NCI-H1048 (cell line): ENCODE results near the gene PNKD.
"Not testable (repeated sequence)": the region's sequence is repeated elsewhere in the genome, so short reads cannot be mapped to it uniquely, and the experiment has no call there.

Experiments
- DNase-seq: peaks from one replicate; lab custom pipeline; 2025; lab: John Stamatoyannopoulos, UW

The PNKD gene

DNA sequence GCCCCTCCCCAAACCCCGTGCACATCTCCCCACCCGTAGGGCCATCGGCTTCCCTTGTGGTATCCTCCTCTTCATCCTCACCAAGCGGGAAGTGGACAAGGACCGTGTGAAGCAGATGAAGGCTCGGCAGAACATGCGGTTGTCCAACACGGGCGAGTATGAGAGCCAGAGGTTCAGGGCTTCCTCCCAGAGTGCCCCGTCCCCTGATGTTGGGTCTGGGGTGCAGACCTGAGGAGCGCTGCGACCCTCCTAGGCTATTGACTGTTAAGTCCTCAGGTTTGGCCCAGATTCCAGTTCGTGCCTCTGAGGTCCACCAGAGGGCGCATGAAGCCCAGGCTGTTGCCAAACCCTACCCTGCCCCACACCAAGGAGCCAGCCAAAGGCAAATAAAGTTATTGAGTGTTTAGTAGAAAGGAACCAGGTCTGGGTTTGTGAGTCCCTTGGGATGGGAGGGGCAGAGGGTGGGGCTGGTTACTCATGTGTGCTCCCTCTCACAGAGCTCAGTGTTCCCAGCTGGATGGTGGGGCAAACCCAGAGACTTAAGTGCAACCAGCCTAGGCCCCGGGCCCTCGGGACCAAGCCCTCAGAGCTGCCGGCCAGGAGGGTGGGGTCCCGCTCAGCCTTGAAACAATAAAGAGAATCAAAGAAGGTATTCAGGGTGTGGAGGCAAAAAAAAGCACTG, 2.4 kb downstream of the PNKD start:
- peak; percentile 29 for DNase-seq

DNA sequence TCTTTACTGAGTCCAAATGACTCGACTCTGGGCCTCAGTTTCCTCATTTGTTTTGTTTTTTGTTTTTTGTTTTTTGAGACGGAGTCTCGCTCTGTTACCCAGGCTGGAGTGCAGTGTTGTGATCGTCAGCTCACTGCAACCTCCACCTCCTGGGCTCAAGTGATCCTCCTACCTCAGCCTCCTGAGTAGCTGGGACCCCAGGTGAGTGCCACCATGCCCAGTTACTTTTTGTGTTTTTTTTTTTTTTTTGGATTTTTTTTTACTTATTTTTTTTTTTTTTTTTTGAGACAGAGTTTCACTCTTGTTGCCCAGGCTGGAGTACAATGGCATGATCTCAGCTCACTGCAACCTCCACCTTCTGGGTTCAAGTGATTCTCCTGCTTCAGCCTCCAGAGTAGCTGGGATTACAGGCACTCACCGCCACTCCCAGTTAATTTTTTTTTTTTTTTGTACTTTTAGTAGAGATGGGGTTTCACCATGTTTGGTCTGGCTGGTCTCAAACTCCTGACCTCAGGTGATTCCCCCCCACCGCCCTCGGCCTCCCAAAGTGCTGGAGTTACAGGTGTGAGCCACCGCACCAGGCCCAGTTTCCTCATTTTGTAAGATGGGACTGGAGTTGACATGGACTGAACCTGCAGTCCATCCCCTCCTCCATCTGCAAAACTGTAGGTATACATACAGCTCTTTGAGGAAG, 3.0 kb downstream of the PNKD start:
- not testable (repeated sequence) for DNase-seq

DNA sequence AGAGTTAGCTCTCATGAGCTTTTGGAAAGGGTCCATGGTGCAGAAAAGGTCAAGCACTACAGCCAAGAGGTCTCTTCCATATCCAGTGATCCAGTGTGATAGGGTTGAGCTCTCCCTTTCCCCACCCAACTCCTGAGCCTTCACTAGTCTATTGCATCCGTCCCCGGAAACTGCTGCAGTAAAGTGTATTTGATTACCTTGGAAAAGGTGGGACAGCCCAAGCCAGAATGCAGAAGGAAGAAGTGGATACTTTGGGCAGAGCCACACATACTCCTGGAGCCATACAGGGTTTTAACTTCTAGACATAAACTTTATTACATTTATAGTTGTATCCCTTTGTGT, 3.6 kb downstream of the PNKD start:
- no peak for DNase-seq

DNA sequence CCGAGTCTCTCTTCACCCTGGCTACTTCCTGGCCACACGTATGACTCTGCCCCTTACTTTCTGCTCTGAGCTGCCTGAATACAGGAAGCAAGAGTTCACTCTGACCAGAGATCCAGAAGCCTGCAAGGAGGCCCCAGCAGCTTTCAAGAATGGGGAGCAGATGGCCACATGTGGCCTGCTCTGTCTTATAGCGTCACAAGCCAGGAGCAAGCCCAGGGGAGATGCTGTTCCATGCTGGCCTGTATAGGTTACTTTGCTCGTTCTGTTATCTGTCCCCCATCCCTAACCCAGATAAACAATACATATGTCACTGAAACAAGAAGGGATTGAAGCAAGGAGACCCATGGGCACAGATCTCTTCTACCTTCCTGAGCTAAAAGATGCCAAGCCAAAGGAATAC, 4.3 kb downstream of the PNKD start:
- DNase-seq = no peak

DNA sequence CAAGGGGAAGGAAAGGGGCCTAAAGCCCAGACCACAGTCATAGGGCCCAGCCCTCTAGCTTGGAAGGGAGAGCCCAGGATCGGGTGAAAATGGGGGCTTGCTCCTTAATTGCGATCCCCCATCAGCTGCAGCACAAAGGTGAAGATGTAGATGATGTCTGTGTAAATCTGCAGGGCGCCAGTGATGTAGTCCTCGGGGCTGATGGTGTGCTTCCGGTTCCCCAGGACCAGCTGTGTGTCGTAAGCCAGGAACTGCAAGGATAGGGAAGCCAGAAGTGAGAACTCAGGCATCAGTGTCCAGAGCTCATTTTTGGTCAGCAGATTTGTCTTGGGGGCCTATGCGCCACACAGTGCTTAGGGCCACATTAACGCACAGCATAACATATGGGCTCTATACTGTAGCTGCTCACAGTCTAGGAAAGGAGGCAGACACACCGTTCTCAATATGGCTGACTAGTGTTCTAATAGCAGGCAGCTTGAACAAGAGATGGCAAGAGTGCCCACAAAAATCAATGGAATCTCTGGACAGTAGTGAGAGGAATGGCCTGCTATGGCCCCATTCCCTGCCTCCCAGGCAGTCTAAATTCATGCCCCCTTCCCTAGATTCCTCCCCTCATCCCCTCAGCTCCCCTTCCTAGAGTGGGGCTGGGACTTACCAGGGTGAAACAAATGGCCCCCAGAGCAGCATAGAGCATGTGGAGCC, 5.2 kb downstream of the PNKD start:
- no peak for DNase-seq

DNA sequence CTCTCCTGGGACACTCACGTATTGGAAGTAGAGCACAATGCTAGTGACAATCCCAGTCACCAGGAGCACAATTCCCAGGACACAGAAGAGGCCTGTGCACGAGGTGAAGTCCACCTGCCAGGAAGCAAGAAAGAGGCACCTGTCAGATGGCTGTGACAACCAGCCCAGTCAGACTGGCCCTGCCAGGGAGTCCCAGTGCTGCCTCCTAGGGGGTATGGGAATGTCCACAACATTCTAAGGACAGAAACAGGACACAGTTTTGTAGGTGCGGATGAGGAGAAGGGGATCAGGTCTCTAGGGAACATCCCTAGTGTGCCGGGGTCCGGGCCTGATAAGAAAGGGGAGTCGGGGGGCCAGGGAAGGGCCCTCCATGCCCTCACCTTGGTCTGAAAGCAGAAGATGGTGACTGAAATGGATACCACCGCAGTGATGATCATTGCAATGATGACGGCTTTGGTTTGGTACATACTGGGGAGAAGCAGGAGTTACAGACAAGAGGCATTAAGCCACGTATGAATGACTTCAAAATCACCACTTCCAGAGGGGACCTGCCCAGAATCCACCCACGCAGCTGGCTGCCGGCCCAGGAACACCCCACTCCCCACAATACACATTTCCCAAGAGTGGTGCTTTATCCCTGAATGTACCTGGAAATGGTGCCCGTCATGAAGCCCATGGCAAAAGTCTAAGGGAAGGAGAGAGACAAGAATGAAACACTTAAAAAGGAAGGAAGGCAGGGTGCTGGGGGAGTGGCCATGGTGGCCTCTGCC, 6.9 kb downstream of the PNKD start:
- DNase-seq = no peak

DNA sequence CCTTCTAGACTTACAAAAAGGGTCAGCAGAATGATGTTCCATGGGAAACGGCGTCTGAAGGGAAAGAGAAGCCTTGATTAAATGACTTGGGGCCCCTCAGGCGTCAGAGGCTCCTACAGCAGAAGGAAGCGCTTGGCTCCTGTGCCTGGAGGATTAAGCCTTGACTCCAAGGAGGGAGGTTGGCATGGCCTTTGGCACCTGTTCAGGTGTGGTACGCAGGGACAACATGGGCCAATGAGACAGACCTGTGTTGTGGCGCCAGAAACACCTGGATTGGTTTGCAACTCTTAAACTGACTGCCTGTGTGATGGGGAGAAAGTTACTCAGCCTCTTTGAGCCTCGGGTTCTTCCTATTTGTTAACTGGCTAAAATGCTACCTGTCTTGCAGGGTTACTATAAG, 7.6 kb downstream of the PNKD start:
- DNase-seq = no peak

DNA sequence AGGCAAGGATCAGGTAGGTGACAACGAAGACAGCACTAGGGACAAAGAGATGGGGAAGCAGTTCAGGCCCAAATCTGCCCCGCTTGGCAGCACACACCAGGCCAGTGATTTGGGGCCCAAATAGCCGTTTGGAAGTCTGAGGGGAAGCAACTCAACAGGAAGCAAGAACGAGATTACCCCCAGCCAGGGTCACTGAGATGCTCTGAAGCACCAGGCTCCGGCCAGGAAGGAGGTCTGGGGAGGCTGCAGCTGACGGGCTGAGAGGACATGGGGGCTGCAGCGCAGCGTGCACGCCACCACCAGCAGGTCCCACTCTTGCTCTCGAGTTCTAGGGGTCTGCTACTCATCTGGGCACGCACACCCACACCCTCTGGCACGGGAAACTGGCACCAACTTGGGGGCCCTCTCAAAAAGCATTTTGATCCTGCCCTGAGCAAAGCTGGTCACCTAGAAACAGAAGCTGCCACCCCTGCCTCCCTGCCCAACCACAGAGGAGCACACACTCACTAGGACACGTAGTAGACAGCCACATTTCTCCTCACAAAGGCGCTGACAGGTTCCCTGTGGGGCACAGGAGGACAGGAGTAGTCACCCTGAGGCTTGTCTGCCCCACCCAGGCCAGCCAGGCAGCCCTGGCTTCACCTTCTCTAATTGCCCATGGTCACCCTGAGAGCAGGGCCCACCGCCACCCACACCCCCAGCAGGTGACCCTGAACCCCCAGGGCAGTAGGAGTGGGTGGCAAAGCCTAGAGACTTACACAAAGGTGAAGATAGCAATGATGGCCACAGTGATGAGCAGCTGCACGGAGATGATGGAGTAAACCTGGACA, 8.4 kb downstream of the PNKD start:
- no peak for DNase-seq

DNA sequence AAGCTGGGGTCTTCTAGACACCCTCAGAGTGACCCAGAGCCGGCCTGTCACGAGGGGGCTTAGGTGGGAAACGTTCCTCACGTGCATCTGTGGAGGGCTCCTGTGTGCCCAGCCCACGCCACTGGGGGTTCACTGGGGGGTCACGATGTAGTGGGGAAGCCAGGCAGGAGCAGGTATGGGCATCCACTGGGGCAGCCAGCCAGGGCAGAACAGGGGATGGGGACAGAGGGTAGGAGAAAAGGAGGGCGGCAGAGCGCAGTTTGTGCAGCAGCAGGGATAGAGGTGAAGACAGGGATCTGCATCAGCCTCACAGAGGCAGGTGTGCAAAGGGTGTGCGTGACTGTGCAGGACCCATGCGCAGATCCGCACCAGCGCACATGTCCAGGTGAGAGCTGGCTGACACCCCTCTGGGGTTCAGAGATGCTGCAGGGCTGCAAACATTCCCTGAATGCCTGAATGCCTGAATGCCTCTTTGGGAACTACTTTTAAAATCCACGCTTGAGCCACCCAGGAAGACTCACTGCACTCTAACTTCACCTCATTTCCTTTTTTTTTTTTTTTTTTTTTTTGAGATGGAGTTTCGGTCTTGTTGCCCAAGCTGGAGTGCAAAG, 10.0 kb downstream of the PNKD start:
- DNase-seq = no peak

DNA sequence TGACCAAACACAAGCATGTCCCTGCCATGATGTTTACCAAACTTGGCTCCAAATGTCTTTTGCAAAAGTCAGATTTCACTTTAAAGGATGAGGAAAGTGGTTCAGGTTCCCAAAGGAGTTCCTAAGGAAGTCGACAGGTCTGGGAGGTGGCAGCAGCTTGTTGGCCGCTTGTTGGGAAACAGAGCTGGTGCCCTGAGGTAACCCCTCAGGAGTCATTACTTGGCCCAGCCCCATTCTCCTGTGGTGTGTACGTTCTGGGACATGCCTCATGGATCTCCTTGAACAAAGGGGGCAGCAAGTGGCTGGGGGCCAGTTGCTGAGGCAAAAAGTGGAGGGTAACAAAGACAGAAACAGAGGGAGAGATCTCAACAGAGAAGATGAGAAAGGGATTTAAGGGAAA, 11.1 kb downstream of the PNKD start:
- DNase-seq = no peak

DNA sequence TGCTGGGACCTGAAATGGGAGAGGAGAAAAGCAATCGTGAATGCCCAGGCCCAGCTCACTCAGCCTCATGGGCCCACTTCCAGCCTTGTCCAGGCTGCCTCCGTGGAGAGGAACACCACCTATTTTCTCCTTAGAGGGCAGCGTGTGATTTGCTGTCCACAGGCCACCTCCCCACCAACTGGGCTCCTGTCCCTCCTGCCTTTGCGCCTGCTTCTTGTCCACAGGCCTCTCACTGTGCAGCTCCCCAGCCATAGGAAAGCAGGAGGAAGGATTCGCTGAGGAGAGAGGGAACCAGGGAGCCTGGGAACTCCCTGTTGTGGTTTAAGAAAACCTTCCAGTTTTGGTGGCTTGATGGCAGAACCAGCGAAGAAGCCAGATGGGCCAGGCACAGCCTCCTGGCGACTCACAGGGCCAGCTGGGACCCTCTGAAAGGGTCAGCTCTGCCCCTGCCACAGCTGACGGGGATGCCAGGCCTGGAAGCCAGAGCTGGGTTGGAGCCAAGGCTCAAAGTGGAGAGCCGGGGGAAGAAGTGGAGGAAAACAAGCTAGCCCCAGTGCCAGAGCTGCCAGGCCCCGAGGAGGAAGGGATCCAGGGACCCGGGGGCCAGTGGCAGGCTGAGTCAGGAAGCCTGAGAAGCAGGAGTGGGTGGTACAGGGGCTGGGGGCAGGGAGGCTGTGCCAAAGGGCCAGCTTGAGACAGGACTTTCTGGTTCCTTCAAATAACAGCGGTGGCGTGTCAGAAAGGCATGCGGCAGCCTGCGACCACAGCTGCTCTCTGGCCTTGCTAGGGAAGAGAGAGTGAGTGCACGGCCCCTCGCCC, 12.1 kb downstream of the PNKD start:
- DNase-seq = no peak

DNA sequence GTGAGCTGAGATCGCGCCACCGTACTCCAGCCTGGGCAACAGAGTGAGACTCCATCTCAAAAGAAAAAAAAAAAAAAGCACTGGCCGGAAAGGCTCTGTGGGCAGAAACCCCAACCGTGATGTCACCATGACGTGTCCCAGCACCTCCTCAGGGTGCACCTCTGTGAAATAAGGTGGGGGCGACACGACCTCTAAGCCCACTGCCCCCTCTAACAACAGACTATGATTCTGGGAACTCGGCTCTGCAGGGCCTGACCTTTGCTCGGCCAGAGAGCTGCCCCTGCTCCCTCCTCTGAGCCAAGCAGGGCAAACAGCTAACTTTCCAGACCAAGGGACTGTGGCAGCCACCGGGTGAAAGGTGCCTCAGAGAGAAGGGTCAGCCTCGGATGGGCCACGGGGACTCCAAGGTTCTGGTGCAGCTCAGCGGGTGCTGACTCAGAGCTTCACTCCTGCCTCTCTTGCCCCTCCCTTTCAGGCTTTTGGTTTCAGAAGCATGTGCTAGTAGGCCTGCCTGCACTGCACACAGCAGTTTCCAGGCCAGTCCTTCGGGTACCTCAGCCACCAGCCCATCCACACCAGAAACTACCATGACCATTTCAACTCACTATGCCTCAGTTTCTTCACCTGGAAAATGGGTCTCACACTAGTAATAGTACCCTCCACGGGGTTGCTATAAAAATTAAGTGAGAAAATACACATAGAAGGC, 13.9 kb downstream of the PNKD start:
- DNase-seq = no peak

DNA sequence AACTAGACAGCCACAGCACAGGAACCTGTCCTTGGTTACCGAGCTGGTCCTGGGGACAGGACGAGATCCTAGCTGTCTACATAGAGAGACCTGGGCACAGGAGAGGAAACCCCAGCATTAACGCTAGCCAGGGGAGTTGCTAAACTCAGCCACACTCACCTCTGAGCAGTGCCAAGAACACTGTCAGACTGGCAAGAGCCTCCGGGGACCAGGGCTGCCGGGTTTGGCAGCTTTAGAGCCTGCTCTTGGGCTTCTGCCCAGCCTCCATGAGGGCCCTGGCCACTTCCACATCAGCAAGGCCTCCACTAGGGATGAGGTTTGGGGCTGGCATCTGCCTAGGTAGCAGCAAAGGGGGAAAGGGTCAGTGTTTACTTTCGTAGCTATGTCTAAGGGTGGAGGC, 15.3 kb downstream of the PNKD start:
- DNase-seq = no peak

DNA sequence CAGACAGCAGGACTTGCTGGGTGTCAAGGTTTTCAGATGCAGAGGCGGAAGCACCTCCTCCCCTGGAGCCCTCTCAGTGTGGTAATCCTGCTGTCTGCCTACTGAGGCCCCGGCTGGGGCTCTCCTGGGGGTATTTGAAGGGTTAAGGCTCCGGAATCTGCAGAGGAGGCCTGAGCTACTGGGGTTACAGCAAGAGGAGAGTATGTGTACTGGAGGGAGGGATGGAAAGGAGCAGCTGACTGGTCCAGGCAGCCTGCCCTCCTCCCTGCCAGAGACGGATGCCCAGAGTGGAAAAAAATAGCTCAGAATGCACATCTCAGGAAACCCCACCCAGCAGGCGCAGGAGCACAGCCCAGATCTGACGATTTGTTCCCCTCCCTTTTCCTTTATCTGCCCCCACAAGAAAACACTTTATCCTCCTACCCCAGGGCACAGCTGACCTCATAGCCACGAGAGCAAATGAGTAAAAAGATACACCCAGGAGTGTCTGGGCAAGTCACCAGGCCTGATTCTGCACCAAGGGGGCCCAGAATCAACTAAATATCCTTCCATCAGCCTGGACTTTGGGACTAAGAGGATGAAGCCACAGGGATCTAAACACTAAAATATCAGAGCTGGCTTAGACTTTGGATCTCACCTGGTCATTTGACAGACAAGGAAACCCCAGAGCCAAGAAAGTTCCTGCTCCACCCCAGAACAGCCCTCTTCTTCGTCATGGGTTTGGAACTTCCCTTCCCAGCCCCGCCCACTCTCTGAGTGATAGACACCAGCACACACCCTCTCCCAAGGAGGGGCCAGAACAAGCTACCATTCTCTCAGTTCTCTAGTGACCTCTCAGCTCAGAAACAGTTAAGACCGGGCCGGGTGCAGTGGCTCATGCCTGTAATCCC, 16.5 kb downstream of the PNKD start:
- no peak for DNase-seq

DNA sequence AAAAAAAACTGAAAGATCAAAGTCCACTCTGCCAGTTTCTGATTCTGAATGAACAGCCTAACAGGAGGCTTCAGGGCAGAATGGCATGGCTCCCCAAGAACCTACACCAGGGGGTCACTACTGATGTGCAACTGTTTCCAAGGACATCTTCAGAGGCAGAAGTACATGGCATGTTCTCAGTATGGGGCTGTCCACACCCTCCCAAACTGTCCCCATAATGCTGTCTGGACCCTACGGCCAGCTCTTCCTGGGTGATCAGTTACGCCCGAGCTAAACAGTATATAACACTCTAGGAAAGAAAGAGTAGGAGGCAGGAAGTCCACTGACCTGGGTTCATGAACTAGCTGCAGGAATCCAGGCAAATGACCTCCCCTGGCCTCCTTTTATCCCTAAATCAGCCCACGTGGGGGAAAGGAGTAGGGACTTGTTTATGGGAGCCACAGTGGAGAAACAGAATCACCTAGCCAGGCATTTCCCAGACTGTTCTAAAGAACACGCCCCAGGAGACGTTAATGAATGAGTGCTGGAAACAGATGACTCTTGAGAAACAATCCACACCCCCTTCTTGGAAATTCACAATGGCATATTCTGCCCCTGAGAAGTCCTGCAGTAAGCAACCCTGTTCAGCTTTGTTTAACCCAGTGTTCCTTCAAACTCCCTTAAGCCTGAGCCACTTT, 19.5 kb downstream of the PNKD start:
- no peak for DNase-seq

DNA sequence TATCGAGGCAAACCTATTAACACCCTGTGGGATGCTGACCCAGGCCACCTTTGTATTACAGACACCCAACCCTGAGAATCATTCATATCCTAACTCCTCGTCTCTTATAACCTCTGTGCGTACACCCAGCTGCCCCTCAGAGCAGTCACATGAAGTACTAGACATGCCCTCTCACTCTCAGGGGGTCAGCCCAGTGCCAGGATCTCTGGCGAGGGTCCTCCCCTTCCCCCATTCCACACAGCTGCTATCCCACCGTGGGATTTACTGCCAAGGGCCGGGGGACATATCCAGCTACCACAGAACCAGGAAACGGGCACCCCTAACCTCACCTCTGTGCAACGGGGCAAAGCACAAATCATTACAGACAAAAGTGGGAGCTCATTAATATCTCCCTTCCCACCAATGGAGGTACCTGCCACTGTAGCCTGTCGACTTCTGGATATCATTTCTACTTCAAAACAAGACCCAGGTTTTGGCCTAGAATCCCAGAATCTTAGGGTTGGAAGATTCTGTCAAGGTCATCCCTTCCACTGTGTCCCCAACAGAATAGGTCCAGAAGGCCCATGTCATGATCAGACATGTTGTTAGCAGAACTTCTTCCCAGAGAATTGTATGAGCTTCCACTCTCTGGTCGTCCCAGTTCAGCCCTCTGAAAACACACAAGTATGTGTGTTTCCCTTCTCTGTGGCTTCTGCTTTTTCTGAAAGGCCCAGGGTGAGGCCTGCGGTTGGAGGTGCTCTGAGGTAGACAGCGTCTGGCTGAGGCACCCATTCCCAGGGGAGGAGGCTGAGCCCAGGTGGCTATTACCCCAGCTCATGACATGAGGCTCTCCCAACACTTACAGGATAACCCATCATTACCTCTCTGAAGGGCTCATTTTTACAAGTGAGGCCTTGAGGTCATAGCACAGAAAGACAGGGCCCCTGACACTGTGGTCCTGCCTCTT, 20.3 kb downstream of the PNKD start:
- no peak for DNase-seq
